GM21447 (cell line): ENCODE data around the gene GLRA3.
"Not testable (repeated sequence)": the region's sequence is repeated elsewhere in the genome, so short reads cannot be mapped to it uniquely, and the experiment has no call there.

Experiments used
- ATAC-seq: cut with Tn5 transposase; IDR thresholded peaks from one replicate; pipeline ENCODE4 v1.9.1; 2021; ENCODE audit not compliant: unreplicated experiment

Gene GLRA3

DNA sequence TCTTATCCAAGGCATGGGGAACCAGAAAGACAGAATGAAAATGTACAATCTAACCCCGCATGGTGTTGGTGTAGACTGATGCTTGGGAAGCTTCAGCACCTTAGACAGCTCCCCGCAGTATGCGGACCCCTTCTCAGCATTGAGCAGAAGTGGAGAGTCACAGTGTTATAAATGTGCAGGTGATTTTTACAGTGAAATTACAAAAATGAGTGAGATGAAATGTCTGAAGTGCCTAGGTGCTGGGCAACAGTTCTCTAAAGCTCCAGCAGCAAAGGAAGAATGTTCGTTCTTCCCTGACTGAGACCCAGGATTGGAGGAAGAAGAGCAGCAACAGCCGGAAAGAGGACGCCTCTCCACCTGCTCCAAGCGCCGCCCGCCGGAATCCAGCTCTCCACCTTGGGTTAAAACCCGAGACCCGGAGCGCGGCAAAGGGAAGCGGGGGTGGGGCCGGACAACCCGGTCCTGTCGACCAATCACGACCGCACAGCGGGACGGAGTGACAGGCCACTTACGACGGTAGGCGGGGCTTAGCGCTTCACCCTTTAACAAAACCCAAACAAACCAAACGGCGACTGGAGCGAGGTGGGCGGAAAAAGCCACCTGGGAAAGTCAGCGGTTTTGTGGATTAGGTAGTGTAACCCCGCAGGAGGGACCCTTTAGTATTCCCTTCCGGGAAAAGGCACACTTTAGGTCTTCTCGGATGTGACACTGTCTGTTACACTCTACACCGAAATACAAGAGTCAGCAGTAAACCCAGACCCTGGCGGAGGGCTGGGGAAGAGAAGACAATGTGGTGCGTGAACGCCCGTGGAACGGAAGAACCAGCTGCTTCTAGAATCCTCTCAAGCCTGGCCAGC, at the start of gene GLRA3:
TSS of gene GLRA3 (minus strand) at position 403 of the 857 bp plus-strand sequence. CDS start 436 bp downstream, outside the sequence.
- no peak for ATAC-seq

DNA sequence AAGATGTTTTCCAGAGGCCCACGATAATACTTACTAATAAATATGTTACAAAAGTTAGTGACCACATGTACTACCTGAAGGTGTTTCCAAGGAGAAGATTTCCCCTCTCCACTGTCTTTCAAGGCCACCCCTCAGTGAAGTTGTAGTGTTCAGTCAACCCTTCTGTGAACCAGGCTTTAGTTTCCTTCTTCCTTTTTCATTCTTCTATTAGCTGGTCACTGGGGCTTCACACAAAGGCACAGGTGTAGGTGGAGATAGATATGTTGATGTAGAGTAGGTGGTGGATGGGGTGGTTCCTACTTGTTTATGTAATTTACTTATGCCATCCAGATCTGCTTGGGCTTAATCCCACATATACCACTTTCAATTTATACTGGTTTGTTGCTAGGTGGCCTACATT, 45.9 kb upstream of the GLRA3 start:
- ATAC-seq: no peak

GRCh38 chr4:174873931-174874330, 44.9 kb upstream of the GLRA3 start:
- ATAC-seq: no peak

- ATAC-seq: not testable (repeated sequence)
These were observed 44.1 kb upstream of the GLRA3 start for GRCh38 chr4:174873146-174873545.

- ATAC-seq: no peak
These were observed 42.4 kb upstream of the GLRA3 start for GRCh38 chr4:174871407-174871806.

- ATAC-seq: no peak
These were observed 41.3 kb upstream of the GLRA3 start for GRCh38 chr4:174870311-174870710.

DNA sequence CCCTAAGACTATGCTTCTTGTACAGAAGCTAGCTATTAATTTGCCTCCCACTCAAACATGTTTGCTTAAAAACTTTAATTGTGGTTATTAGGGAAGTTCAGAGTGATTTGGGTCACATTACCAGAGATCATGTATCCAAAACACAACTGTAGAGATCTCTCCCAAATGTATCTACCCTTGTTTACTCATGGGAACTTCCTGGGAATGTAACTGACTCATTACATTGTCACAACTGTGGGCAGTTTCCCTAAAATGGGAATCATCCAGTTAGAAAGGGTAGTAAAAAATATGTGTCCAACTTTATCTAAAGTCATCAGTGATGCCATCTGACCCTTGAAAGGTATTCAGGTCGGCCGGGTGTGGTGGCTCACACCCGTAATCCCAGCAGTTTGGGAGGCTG, 40.3 kb upstream of the GLRA3 start:
- no peak for ATAC-seq

DNA sequence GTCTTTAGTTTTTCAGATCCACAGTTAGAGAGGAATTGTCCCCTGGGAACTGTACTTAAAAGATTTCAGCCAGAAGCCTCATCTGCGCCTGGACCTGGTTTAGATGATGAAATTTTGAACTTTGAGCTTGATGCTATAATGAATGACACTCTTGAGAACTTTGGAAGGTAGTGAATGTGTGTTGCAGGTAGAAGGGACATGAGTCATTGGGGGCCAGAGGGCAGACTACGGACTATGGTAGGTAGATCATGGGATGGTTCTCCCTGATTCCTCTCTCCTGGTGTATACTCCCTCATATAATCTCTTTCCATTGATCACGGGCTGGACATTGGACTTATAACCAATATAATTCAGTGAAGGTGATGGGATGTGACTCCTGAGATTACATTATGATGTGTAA, 38.9 kb upstream of the GLRA3 start:
- ATAC-seq: no peak

DNA sequence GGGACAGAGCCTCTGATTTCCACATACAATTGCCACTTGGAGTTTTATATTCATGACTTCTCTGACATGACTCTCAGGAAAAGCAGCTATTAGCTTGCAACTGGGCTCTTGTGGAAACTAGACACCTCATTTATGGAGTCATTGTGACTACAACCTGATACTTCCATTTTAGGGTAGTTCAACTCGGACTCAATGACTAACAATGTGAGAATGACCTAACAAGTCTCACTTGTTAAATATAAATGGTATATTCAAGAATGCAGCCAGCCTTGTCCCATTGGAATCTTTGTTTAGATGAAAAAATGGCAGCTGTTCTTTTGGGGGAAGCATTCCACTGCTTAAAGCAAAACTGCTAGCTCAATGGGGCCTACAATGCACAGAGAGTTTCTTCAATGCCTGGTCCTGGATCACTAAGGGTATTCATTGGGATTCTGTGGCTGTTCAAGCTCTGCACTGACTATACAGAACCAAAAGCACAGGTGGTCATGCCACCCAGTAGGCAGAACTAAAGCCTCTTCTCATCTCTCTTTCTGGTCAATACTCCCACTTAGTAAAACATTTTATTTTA, 36.5 kb upstream of the GLRA3 start:
- no peak for ATAC-seq

- ATAC-seq: no peak
These were observed 35.0 kb upstream of the GLRA3 start for GRCh38 chr4:174864031-174864430.

DNA sequence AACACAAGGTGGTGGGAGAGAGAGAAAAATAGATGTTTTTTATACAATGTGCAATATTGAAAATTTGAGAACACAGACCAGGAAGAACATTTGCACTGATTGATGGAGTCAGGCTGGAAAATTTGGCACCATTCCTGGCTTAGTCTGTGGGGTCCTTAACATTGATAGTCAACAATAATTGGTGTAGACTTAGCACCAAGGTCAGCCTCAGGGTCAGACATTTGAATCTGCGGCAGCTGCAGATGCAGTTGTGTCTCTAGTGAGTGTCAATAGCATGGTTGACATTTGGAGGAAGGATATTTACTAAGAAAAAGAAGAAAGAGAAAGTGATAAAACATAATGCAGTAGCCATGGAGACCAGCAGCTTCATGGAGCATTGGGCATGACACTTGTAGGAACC, 31.5 kb upstream of the GLRA3 start:
- ATAC-seq: no peak

GRCh38 chr4:174859904-174860303, 30.9 kb upstream of the GLRA3 start:
- no peak for ATAC-seq

DNA sequence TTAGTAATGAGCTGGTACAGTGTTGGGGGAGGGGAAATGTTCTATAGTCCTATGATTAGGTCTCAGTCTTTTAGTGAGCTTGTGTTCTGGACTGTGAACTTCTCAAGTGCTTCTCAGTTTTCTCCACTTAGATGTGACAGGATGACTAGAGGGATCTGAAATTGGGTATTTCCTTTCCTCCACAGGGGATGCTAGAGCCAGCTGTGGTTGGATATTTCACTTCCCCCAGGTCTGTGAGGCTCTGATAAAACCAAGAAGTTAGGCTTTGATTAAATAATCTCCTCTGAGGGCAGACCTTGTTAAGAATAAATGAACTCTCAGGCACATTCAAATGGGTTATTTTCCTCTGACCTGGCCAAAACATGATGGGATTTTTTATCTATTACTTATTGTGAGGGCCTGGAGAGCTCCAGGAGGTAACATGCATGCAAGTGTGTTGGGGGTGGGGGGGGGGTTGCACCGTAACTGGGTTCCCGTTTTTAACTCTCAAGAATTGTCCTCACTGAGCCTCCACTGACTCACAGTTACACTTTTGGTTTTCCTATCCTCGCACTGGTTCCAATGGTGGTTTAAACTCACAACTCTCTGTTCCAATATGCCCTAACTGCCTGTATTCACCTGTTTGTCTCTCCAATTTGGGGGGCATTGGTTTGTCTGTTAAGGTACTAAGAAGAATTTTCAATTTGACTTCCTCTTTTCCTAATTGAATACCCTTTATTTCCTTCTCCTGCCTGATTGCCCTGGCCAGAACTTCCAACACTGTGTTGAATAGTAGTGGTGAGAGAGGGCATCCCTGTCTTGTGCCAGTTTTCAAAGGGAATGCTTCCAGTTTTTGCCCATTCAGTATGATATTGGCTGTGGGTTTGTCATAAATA, 28.1 kb upstream of the GLRA3 start:
- no peak for ATAC-seq

DNA sequence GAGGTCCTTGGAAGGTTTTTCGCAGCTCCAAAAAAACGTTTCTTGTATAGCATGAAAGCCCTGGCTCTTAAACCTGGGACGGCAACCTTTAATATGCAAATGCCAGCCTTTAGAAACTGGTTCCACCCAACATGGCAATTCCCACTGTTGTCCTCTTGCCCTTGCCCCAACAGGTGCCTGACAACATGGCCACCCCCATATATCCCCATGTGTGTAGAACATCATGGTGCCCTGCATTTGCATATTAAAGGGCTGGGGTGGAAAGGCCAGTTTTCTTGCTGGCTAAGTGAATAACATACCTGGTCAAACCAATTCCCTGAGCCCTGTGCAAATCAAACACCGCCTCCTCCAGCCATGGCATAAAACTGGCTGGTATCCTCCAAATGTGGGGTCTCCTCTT, 26.0 kb upstream of the GLRA3 start:
- no peak for ATAC-seq

DNA sequence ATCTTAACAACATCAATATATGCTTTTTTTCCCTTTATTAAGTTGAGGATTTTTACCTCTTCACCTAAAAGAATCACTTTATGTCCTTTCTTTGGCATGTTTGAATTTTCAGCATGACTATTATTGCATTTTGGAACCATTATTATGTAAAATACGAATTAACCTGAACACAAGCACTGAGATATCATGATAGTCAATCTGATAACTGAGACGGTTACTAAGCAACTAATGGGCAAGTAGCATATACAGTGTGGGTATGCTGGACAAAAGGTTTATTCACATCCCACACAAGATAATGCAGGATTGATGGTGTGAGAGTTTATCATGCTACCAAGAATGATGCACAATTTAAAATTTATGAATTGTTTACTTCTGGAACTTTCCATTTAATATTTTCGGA, 24.6 kb upstream of the GLRA3 start:
- ATAC-seq: no peak

- ATAC-seq: no peak
These were observed 19.5 kb upstream of the GLRA3 start for GRCh38 chr4:174848596-174848995.

- ATAC-seq: no peak
These were observed 18.9 kb upstream of the GLRA3 start for GRCh38 chr4:174847801-174848427.

- no peak for ATAC-seq
These were observed 6.5 kb upstream of the GLRA3 start for GRCh38 chr4:174835536-174835935.

DNA sequence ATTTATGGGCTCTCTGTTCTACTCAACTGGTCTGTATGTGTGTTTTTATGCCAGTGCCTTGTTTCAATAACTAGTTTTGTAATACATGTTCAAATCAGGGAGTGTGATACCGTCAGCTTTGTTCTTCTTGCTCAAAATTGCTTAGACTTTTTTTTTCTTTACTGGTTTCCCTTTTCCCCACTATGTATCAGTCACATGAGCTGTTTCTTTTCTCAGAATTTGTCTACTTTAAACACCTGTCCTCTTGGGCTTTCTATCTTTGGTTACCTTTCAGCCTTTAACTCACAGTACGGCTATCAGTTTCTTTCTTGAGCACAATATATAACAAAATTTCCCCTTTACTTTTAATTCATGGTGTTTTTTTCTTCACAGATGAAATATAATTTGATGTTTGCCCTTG, 5.4 kb upstream of the GLRA3 start:
- ATAC-seq: no peak

GRCh38 chr4:174826660-174827059, 2.4 kb downstream of the GLRA3 start:
- ATAC-seq: no peak

DNA sequence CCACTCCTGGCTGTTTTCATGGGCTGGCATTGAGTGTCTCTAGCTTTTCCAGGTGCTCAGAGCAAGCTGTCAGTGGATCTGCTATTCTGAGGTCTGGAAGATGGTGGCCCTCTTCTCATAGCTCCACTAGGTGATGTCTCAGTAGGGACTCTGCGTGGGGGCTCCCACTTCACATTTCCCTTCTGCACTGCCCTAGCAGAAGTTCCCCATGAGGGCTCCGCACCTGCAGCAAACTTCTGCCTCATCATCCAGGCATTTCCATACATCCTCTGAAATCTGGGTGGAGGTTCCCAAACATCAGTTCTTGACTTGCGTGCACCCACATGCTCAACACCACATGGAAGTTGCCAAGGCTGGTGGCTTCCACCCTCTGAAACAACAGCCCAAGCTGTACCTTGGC, 13.8 kb downstream of the GLRA3 start:
- no peak for ATAC-seq
